Mucosa of stomach (tissue), 1 donor: Measurements from ENCODE around the gene NRGN.

Source experiments
- H3K27me3 ChIP-seq: one replicate; pipeline ENCODE4 v1.7.0; 2013; ENCODE audit warnings: mild to moderate bottlenecking, low read length; ENCODE audit not compliant: control insufficient read depth, insufficient read depth
- H3K36me3 ChIP-seq: one replicate; pipeline ENCODE4 v1.7.0; 2013; ENCODE audit warnings: low read length; ENCODE audit not compliant: control insufficient read depth, insufficient read depth
- H3K4me1 ChIP-seq: one replicate; pipeline ENCODE4 v1.7.0; 2013; ENCODE audit warnings: mild to moderate bottlenecking, low read length; ENCODE audit not compliant: control insufficient read depth, insufficient read depth
- H3K4me3 ChIP-seq: one replicate; pipeline ENCODE4 v1.7.0; 2013; ENCODE audit warnings: low read length
- H3K9ac ChIP-seq: one replicate; pipeline ENCODE4 v1.7.0; 2013; ENCODE audit warnings: mild to moderate bottlenecking, low read length, moderate library complexity
- H3K9me3 ChIP-seq: one replicate; pipeline ENCODE4 v1.7.0; 2013; ENCODE audit warnings: mild to moderate bottlenecking, low read length, moderate library complexity; ENCODE audit not compliant: control insufficient read depth
- donor health status: Pancreatic carcinoma.

NRGN gene

DNA sequence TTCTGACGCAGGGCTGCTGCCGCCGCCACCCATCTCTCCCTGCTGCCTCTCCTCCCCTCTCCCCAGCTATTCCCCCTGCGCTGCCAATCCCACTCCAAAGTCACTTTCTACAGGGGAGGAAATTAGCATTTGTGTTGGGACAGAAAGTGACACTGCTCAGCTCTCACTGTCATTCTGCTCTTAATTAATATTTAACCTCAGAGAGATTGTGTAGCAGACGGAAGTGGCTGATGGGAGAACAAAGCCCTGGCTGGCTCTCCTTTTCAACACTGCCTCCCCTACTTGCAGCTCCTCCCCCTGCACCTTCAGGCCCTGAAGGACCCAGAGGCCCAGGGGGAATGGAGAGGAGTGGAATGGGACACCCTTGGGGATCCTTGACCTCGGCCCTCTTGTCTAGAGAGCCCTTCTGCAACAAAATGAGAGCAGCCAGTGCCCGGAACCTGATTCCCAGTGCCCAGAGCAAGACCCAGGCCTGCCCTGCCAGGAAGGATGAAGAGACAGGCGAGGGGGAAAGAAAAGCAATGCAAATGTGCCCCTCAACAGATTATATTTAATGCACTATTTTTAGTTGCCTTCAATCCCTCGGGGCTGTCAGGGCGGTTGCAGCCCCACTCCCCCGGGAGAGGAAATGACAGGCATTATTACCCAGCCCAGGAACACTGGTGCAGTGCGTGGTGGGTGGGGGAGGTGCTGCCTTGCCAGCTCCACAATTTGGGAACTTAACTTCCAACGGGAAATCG lies 14.6 kb upstream of the NRGN start:
- H3K9me3 ChIP-seq, result no peaks in the 10 kb centered on the region
- H3K36me3 ChIP-seq, result no peaks in the 10 kb centered on the region
- H3K27me3 ChIP-seq, result no peaks in the 10 kb centered on the region
- H3K4me3 ChIP-seq, result peak overlapping the region; percentile 17
- peaks cover 12% of the 10 kb centered on the region for H3K4me1 ChIP-seq
- H3K9ac ChIP-seq, result peak overlapping the region; percentile 36

- Histone ChIP-seq H3K4me1 (peaks cover 12% of the 10 kb centered on the region), H3K36me3 (no peaks in the 10 kb centered on the region), H3K9ac (no peak overlapping the region), H3K27me3 (no peaks in the 10 kb centered on the region), H3K4me3 (no peak overlapping the region), H3K9me3 (no peaks in the 10 kb centered on the region)
Observed at GRCh38 chr11:124725719-124726105, 14.0 kb upstream of the NRGN start.

DNA sequence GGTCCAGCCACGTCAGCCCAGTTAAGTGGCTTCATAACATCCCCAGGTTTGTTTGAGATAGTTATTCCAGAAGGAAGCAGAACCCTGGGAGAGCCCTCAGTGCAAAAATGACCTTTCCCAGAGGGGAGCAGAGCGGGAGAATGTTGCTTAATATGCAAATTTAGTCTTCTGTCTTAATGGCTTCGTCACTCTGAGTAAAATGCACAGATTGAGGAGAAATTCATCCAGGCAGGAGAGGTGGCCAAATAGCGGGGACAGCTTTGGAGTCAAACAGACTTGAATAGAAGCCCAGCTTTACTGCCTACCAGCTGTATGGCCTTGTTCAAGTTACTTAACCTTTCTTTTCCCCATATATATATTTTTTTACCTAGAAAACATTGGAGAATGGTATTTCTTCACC lies 12.3 kb upstream of the NRGN start:
- peaks cover 12% of the 10 kb centered on the region for H3K4me1 ChIP-seq

DNA sequence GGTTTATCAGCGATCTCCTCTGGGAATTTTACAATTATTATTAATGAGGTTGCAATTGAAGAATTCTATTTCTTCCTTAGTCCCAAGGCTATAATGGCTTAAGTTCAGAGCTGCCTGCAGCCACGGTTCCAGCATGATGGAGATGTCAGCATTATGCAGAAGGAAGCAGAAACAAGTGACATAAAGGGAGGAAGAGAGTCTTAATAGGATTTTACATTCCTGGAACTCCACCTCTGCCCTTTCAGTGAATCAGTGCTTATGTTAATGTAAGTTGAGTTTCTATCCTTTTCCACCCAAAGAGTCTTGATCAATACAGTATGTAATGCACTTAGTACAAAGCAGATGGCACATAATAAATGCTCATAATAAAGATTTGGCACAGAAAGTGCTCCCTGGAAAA lies 11.6 kb upstream of the NRGN start:
- Histone ChIP-seq H3K4me1 (peaks cover 12% of the 10 kb centered on the region), H3K4me3 (no peak overlapping the region), H3K27me3 (no peaks in the 10 kb centered on the region), H3K36me3 (no peaks in the 10 kb centered on the region), H3K9me3 (no peaks in the 10 kb centered on the region), H3K9ac (no peak overlapping the region)

More for the DNA sequence above, 12.3 kb upstream of the NRGN start:
- Histone ChIP-seq H3K9ac (no peak overlapping the region), H3K27me3 (no peaks in the 10 kb centered on the region), H3K4me3 (no peak overlapping the region), H3K9me3 (no peaks in the 10 kb centered on the region), H3K36me3 (no peaks in the 10 kb centered on the region)

GRCh38 chr11:124729571-124729970 lies 10.2 kb upstream of the NRGN start:
- Histone ChIP-seq H3K4me3 (no peak overlapping the region), H3K27me3 (no peaks in the 10 kb centered on the region)

DNA sequence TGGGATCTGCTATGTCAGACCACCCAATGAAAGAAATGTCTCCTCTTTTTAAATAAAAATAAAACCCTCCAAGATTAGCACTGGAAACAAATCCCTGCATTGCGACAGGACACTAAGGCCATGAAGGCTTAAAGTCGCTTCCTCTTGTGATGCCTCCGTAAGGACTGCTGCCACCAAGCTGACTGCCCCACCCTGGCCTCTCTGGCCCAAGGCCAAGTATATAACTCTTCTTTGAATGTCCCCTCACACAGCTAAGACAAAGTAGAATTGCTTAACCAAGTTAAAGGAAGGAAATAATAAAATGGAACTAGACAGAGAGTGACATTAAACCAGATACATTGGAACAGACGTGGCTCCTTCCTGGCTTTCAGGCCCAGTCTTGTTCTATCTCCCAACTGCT lies 7.5 kb upstream of the NRGN start:
- Histone ChIP-seq H3K4me3 (no peak overlapping the region), H3K36me3 (no peaks in the 10 kb centered on the region), H3K4me1 (no peaks in the 10 kb centered on the region), H3K9ac (no peak overlapping the region), H3K27me3 (peaks cover under 1% of the 10 kb centered on the region), H3K9me3 (no peaks in the 10 kb centered on the region)

More at GRCh38 chr11:124729571-124729970, 10.2 kb upstream of the NRGN start:
- H3K4me1 ChIP-seq, result peaks cover 11% of the 10 kb centered on the region
- H3K36me3 ChIP-seq, result no peaks in the 10 kb centered on the region
- H3K9ac ChIP-seq, result no peak overlapping the region
- no peaks in the 10 kb centered on the region for H3K9me3 ChIP-seq

GRCh38 chr11:124736736-124737135 lies 3.0 kb upstream of the NRGN start:
- Histone ChIP-seq H3K27me3 (peaks cover 20% of the 10 kb centered on the region), H3K4me3 (no peak overlapping the region), H3K9me3 (no peaks in the 10 kb centered on the region), H3K9ac (no peak overlapping the region), H3K4me1 (peaks cover 13% of the 10 kb centered on the region), H3K36me3 (no peaks in the 10 kb centered on the region)

- Histone ChIP-seq H3K9me3 (no peaks in the 10 kb centered on the region), H3K4me3 (no peak overlapping the region), H3K27me3 (peaks cover 20% of the 10 kb centered on the region), H3K36me3 (no peaks in the 10 kb centered on the region), H3K9ac (no peak overlapping the region), H3K4me1 (peaks cover 13% of the 10 kb centered on the region)
Observed at GRCh38 chr11:124737638-124738305, 2.0 kb upstream of the NRGN start.

DNA sequence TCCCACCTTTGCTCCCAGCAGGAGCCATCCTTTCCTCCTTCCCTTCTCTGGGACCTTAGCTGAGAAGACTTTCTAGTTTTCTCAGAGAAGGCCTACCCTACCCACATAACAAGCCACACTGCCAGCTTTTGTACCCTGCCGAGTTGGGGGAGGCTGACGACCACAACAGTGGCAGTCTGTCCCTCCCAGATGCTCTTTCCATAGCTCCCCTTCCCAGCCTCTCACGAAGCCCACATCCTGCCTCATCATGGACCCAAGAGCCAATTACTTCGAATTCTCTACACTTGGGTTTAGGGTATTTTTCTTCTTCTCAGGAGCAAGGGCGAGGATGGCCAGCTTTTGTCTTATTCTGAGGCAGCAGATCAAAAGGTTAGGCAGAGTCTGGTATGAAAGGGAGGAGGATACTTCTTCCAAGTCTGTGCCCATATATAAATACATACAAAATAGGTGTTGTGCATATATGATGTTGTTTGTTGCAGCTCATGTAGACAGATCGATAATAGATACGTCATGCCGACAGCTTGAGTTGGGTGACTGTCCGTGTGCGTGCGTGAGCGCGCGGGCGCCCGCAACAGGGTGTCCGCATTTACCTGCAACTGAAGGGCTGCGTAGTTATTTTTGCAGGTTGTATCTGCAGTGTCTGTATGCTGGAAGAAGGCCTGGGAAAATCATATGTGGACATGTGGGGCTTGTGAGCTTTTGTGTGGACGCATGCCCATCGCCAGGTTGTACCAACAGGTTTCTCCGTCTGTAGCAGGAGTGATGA lies 846 bp upstream of the NRGN start:
- Histone ChIP-seq H3K4me3 (peak overlapping the region; percentile 7), H3K9me3 (no peaks in the 10 kb centered on the region), H3K4me1 (peaks cover 13% of the 10 kb centered on the region), H3K9ac (no peak overlapping the region), H3K27me3 (peaks cover 20% of the 10 kb centered on the region), H3K36me3 (no peaks in the 10 kb centered on the region)

DNA sequence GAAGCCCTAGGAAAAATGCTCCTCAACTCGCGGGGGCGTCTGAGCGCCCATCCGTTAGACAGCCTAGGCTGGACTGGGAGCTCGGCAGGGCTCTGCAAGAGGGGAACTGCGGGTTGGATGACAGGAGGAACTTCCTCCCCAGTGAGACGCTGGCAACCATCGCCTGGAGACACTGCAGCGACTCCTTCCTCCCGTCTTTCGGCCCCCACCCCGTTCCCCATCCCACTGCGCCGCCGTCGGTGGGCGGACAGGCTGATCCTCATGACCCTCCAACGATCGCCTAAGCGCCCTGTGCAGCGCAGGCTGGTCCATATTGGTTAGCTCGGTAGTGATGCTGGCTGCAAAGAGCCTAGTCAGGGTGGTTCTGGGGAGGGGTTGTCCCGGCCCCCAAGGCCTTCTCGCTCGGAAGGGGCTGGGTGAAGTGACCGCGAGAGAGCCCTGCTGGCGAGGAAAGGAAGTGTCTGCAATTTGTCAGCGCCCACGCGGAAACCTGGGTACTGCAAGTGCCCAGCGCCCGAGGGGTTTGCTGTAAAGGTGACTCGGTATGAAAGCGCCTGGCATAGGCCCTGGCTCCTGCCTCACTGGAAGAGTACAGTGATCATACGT lies 638 bp downstream of the NRGN start:
- Histone ChIP-seq H3K36me3 (no peaks in the 10 kb centered on the region), H3K9ac (no peak overlapping the region), H3K4me1 (peaks cover 13% of the 10 kb centered on the region), H3K9me3 (no peaks in the 10 kb centered on the region), H3K27me3 (peaks cover 20% of the 10 kb centered on the region), H3K4me3 (peak overlapping the region; percentile 28)

DNA sequence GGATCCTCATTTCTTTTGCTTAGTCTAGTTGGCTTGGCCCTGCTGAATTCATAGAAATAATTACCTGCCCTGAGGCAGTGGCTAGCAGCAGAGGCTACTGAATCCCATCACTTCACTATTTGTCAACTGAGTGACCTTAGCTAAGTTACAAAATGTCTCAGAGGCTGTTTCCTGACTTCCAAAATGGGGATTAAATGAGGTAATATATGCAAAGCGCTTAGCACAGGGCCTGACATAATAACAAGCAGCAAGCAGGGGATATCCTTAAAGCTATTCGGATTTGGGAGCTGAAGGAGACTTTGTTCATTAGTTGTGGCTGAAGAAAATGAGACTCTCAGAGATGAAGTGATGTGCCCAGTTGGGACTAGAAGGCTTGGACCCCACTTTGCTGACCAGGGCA lies 2.8 kb downstream of the NRGN start:
- Histone ChIP-seq H3K27me3 (peaks cover 27% of the 10 kb centered on the region), H3K4me1 (peaks cover 19% of the 10 kb centered on the region)

DNA sequence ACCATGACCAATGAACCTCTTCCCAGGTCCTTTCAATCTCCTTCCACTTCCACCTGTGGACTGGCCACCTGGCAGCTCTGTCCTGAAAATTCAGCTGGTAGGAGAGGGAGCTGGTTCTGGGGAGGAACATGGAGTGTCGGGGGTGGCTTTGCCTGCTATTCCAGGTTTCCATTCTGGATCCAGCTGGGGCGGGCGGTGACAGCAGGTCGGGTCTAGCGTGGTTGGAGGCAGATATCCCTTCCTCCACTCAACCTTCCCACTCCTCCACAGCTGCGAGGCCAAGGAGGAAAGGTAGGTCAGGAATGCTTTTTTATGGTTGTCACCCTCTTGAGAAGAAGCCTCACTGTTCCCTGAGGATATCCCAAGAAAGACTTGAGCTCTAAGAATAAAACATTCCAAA lies 3.3 kb downstream of the NRGN start:
- H3K9me3 ChIP-seq, result no peaks in the 10 kb centered on the region
- peaks cover 24% of the 10 kb centered on the region for H3K4me1 ChIP-seq
- no peaks in the 10 kb centered on the region for H3K36me3 ChIP-seq
- peaks cover 28% of the 10 kb centered on the region for H3K27me3 ChIP-seq
- no peak overlapping the region for H3K9ac ChIP-seq
- no peak overlapping the region for H3K4me3 ChIP-seq

More for the DNA sequence above, 2.8 kb downstream of the NRGN start:
- H3K9me3 ChIP-seq, result no peaks in the 10 kb centered on the region
- H3K36me3 ChIP-seq, result no peaks in the 10 kb centered on the region
- H3K9ac ChIP-seq, result no peak overlapping the region
- no peak overlapping the region for H3K4me3 ChIP-seq
